Glutamatergic neuron (in vitro differentiated cells): ENCODE measurements around the gene TCF3. TPM values are rescaled to one million over a fixed set of nuclear protein-coding genes. Genes with fewer than 3 reads are reported as not detected.

Source experiments
- DNase-seq: peaks from one replicate; pipeline ENCODE4 v3.0.0; 2022
- H3K27ac Mint-ChIP-seq: one replicate; pipeline ENCODE4 v1.8.0; 2020; ENCODE audit warnings: mild to moderate bottlenecking, mixed read lengths, inconsistent platforms; ENCODE audit not compliant: unreplicated experiment
- H3K27me3 Mint-ChIP-seq: one replicate; pipeline ENCODE4 v1.8.0; 2020; ENCODE audit warnings: mild to moderate bottlenecking, moderate library complexity, mixed read lengths, inconsistent platforms; ENCODE audit not compliant: unreplicated experiment
- H3K36me3 Mint-ChIP-seq: one replicate; pipeline ENCODE4 v1.8.0; 2020; ENCODE audit warnings: mild to moderate bottlenecking, mixed read lengths, inconsistent platforms; ENCODE audit not compliant: unreplicated experiment
- H3K4me1 Mint-ChIP-seq: one replicate; pipeline ENCODE4 v1.8.0; 2020; ENCODE audit warnings: mild to moderate bottlenecking, low read depth, mixed read lengths, inconsistent platforms; ENCODE audit not compliant: unreplicated experiment
- H3K4me3 Mint-ChIP-seq: one replicate; pipeline ENCODE4 v1.8.0; 2020; ENCODE audit warnings: mild to moderate bottlenecking, mixed read lengths, inconsistent platforms; ENCODE audit not compliant: unreplicated experiment
- H3K9me3 Mint-ChIP-seq: one replicate; pipeline ENCODE4 v1.8.0; 2020; ENCODE audit warnings: mild to moderate bottlenecking, moderate library complexity, mixed read lengths, inconsistent platforms; ENCODE audit not compliant: unreplicated experiment
- CTCF ChIP-seq: fragments of 200-600 bp; sonication (generic); IDR thresholded peaks from one replicate; pipeline ENCODE4 v1.5.0; 2021; ENCODE audit not compliant: partially characterized antibody, unreplicated experiment
- long read RNA-seq: library from polyadenylated mRNA; unstranded; transcript quantifications from one replicate; pipeline ENCODE4 v2.0.0, GENCODE V29; 2020; ENCODE audit not compliant: unreplicated experiment
- total RNA-seq: library from RNA; stranded (reverse); fragmentation: NEBNext Ultra II Directional; extraction: Animal tissue kit (Norgen Biotek cat#: 25700); gene quantifications from one replicate; pipeline ENCODE4 v1.2.1, GENCODE V29; 2021; ENCODE audit not compliant: unreplicated experiment

The TCF3 gene
- total RNA-seq, result 249 TPM
- long read RNA-seq, partial matches to known transcripts, result 15 of 19 reads
- long read RNA-seq, other reads (novel, unspliced or antisense), result 4 of 19 reads

DNA sequence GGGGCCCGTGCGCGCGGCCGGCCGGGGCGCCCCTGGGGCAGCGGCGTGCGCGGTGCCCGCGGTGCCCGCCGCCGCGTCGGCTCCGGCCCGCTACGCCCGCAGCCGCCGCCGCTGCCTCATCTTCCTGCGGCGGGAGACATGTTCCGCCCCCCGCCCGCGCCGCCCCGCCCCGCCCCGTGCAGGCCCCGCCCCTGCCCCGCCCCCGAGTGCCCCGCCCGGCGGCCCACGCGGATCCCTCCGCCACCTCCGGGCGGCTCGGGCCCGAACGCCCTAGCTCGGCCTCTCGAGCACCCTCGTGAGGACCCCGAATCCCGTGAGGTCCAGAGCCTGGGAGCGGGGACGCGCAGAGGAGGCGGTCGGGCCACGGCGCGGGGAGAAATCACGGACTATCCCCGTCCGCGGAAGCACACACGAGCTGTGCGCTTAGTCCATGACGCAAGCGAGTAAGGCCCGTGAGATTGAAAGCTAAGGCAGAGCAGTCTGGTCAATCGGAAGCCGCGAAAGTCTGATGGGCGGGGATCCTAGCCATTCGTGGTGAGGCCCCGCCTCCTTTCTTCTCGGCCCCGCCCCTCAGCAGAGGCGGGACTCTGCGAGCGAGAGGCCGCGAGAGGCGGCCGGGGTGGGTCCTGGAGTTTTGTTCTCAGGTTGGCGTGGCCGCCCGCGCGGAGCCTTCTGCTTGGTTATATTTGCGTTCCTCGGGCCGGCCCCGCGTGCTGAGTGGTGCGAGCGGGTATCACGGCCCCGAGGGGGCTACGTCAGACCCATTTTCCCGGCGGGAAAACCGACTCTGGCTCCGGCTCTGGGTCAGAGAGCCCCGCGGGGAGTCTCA, at the start of gene TCF3:
Gene TCF3 (minus strand): TSS at position 145 of the 829 bp plus-strand sequence. CDS start 2,367 bp downstream, outside the sequence.
- H3K4me1 Mint-ChIP-seq, result peaks cover 3% of the 10 kb centered on the region
- peak; percentile 99 for DNase-seq
- no peaks in the 10 kb centered on the region for H3K36me3 Mint-ChIP-seq
- peak within 1 kb of the TSS; percentile 98 for H3K27ac Mint-ChIP-seq
- peak within 1 kb of the TSS; percentile 99 for H3K4me3 Mint-ChIP-seq
- peaks cover 9% of the 10 kb centered on the region for H3K9me3 Mint-ChIP-seq
- no peak for TF ChIP-seq CTCF
- peaks cover 13% of the 10 kb centered on the region for H3K27me3 Mint-ChIP-seq

GRCh38 chr19:1700733-1701663, 48.6 kb upstream of the TCF3 start:
- H3K27me3 Mint-ChIP-seq, result peaks cover 10% of the 10 kb centered on the region
- H3K4me1 Mint-ChIP-seq, result peaks cover 2% of the 10 kb centered on the region
- peaks cover 5% of the 10 kb centered on the region for H3K36me3 Mint-ChIP-seq
- H3K9me3 Mint-ChIP-seq, result peaks cover 7% of the 10 kb centered on the region
- no peak for TF ChIP-seq CTCF
- H3K4me3 Mint-ChIP-seq, result peak overlapping the region; percentile 53
- no peak overlapping the region for H3K27ac Mint-ChIP-seq
- no peak for DNase-seq

DNA sequence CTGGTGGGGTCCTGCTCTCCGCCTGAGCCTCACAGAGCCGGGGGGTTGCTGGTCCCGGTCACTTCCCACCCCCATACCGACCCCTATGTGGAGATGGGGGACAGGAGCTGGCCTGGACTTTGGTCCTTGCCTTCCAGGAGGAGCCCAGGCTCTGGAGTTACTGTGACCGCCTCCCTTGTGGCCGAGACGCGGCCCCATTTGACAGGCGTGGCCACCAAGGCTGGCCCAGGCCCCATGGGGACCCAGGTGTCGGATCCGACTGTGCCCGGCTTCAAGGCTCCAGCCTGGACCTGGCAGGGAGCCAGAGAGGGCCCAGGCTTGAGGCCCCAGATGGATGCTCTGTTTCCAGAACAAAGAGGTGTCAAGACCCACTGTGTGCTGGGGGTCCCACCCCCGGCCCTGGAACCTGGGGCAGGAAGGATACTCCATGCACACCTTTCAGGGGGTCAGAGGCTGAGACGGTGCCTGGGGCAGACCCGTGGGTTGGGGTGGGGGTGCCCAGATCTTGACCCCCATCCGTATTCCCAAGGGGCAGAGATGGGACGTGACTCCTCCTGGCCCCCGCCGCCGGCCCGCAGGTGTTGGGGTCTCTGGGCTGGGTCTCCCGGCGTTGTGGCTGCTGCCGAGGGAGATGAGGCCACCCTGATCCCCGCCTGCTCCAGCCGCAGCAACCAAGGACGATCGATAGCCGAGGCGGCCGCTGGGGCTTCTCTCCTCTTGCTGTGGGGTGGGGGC, 47.8 kb upstream of the TCF3 start:
- DNase-seq, result no peak
- Mint-ChIP-seq H3K36me3 (peaks cover 9% of the 10 kb centered on the region), H3K9me3 (peaks cover 8% of the 10 kb centered on the region), H3K27me3 (peaks cover 8% of the 10 kb centered on the region), H3K4me1 (peaks cover 2% of the 10 kb centered on the region), H3K4me3 (no peak overlapping the region), H3K27ac (no peak overlapping the region)
- TF ChIP-seq CTCF, result no peak

DNA sequence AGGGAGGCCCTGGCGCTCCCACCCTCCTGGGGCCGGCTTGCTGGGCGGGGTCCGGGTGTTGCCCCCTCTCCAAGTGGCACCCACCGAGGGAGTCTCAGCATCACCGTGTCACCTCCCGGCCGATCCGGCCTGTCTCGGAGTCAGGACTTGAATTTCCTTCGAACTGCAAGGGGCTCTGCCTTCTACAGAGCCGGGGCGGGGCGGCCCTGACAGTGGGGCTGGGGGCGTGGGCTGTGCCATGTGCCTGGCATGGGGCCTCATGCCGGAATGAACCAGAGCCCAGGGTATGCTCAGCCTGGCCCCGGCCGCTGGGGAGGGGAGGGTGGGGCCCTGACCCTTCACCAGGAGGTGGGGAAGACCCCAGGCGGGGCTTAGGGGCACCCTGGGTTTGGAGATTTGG, 47.0 kb upstream of the TCF3 start:
- peaks cover 8% of the 10 kb centered on the region for H3K9me3 Mint-ChIP-seq
- TF ChIP-seq CTCF, result no peak
- H3K4me3 Mint-ChIP-seq, result no peak overlapping the region
- H3K27me3 Mint-ChIP-seq, result peaks cover 9% of the 10 kb centered on the region
- peaks cover 9% of the 10 kb centered on the region for H3K36me3 Mint-ChIP-seq
- peaks cover 2% of the 10 kb centered on the region for H3K4me1 Mint-ChIP-seq
- DNase-seq, result no peak
- H3K27ac Mint-ChIP-seq, result no peak overlapping the region
